Stimulated activated CD8-positive, alpha-beta memory T cell treated with anti-CD3 and anti-CD28 coated beads, Interleukin-7, amount 100 ng/mL, for 4 hours (primary cell): ENCODE results near the gene UBE2J1.

Experiments used
- DNase-seq, 2 donors: peaks; one replicate each; pipeline ENCODE4 v3.0.0-alpha.2; 2020; ENCODE audit warnings: low read depth in 2 of 2

UBE2J1 gene

GRCh38 chr6:89364586-89364985 lies 12.1 kb upstream of the UBE2J1 start:
- no peak for DNase-seq

- DNase-seq, result no peak
Observed at GRCh38 chr6:89361171-89361570, 8.6 kb upstream of the UBE2J1 start.

- no peak for DNase-seq
Observed at GRCh38 chr6:89360415-89360999, 8.0 kb upstream of the UBE2J1 start.

GRCh38 chr6:89359561-89359960 lies 7.0 kb upstream of the UBE2J1 start:
- DNase-seq, result no peak

GRCh38 chr6:89357390-89357789 lies 4.9 kb upstream of the UBE2J1 start:
- DNase-seq, result no peak

GRCh38 chr6:89356642-89357170 lies 4.2 kb upstream of the UBE2J1 start:
- DNase-seq, result no peak

- DNase-seq, result no peak
Observed at GRCh38 chr6:89355511-89356194, 3.1 kb upstream of the UBE2J1 start.

- DNase-seq, result no peak
Observed at GRCh38 chr6:89353702-89354392, 1.3 kb upstream of the UBE2J1 start.

GRCh38 chr6:89353118-89353556 lies 615 bp upstream of the UBE2J1 start:
- DNase-seq, result no peak

- no peak for DNase-seq
Observed at GRCh38 chr6:89351671-89352277, 748 bp downstream of the UBE2J1 start.

GRCh38 chr6:89350281-89350966 lies 2.1 kb downstream of the UBE2J1 start:
- DNase-seq, result no peak

GRCh38 chr6:89348372-89348771 lies 4.2 kb downstream of the UBE2J1 start:
- DNase-seq, result no peak

GRCh38 chr6:89347825-89348224 lies 4.7 kb downstream of the UBE2J1 start:
- DNase-seq, result no peak

- no peak for DNase-seq
Observed at GRCh38 chr6:89346433-89346832, 6.1 kb downstream of the UBE2J1 start.

GRCh38 chr6:89339565-89339964 lies 13.0 kb downstream of the UBE2J1 start:
- no peak for DNase-seq

- DNase-seq, result no peak
Observed at GRCh38 chr6:89335164-89335563, 17.4 kb downstream of the UBE2J1 start.

- DNase-seq, result no peak
Observed at GRCh38 chr6:89330910-89331309, 21.6 kb downstream of the UBE2J1 start.

GRCh38 chr6:89328976-89329375 lies 23.5 kb downstream of the UBE2J1 start:
- DNase-seq, result no peak

GRCh38 chr6:89324304-89324703 lies 28.2 kb downstream of the UBE2J1 start:
- DNase-seq, result no peak

- no peak for DNase-seq
Observed at GRCh38 chr6:89323511-89323971, 29.0 kb downstream of the UBE2J1 start.

GRCh38 chr6:89321131-89321970 lies 31.2 kb downstream of the UBE2J1 start:
- DNase-seq, result no peak
